Esophagus squamous epithelium (tissue), 5 donors: ENCODE results near the gene ZCWPW1. TPM values are rescaled to one million over a fixed set of nuclear protein-coding genes. Genes with fewer than 3 reads are reported as not detected.

Experiments
- DNase-seq: peaks from one replicate; lab custom pipeline; 2025; lab: John Stamatoyannopoulos, UW
- H3K27ac ChIP-seq, 4 donors: fragments of 200-600 bp; sonication (generic); one replicate each; pipeline ENCODE4 v1.5.1; 2016 to 2019; ENCODE audit warnings: mild to moderate bottlenecking in 1 of 4
- H3K27me3 ChIP-seq, 4 donors: fragments of 200-600 bp; sonication (generic); 1 replicate in 3 of 4; 2 replicates in 1 of 4; pipeline versions ENCODE4 v1.5.1 to v1.6.0; 2017 to 2021; ENCODE audit warnings: antibody characterized with exemption in 1 of 4
- H3K36me3 ChIP-seq, 3 donors: fragments of 200-600 bp; sonication (generic); one replicate each; pipeline ENCODE4 v1.5.1; 2016 to 2019
- H3K4me1 ChIP-seq, 3 donors: fragments of 200-600 bp; sonication (generic); one replicate each; pipeline ENCODE4 v1.5.1; 2017 to 2019
- H3K4me3 ChIP-seq, 4 donors: fragments of 200-600 bp; sonication (generic); 1 replicate in 3 of 4; 2 replicates in 1 of 4; pipeline ENCODE4 v1.5.1; 2016 to 2019; ENCODE audit warnings: mild to moderate bottlenecking in 2 of 4, moderate library complexity in 1 of 4
- H3K9me3 ChIP-seq, 3 donors: fragments of 200-600 bp; sonication (generic); one replicate each; pipeline ENCODE4 v1.5.1; 2016 to 2019
- POLR2A ChIP-seq, 4 donors: fragments of 450-650 bp; IDR thresholded peaks; one replicate each; pipeline ENCODE4 v1.6.1; 2017; ENCODE audit warnings: antibody characterized with exemption in 4 of 4, mild to moderate bottlenecking in 4 of 4, moderate library complexity in 3 of 4
- WGBS, 2 donors: methylation state at CpG; one replicate each; pipeline ENCODE4 v1.1.5; 2018; 5-methylcytosine and 5-hydroxymethylcytosine counted together
- intact Hi-C: fragments of 100-400 bp; cut with DNase I; formaldehyde crosslinking; loops from one replicate; pipeline ENCODE4 v1.15.0; 2022
- total RNA-seq, 4 donors: library from RNA; depleted of rRNA; stranded (reverse); fragments of >200 nt; gene quantifications; one replicate each; pipeline ENCODE4 v1.1.0, GENCODE V29; 2016
- TF ChIP-seq, protein P1 (sequence below), 6 experiments: fragments of 450-650 bp in 4 of 6; fragments of 200-600 bp in 2 of 6; sonication (generic) in 2 of 6; IDR thresholded peaks; one replicate each; pipeline ENCODE4 v1.5.1; 2016 to 2019; ENCODE audit warnings: antibody characterized with exemption in 6 of 6, mild to moderate bottlenecking in 4 of 6, moderate library complexity in 4 of 6
- donor health status: DM: yes; HTN: yes; CAD: no.

The ZCWPW1 gene
- total RNA-seq, 4 donors from 2014 or later = 0.83 to 4.2 (median 1.5) TPM

DNA sequence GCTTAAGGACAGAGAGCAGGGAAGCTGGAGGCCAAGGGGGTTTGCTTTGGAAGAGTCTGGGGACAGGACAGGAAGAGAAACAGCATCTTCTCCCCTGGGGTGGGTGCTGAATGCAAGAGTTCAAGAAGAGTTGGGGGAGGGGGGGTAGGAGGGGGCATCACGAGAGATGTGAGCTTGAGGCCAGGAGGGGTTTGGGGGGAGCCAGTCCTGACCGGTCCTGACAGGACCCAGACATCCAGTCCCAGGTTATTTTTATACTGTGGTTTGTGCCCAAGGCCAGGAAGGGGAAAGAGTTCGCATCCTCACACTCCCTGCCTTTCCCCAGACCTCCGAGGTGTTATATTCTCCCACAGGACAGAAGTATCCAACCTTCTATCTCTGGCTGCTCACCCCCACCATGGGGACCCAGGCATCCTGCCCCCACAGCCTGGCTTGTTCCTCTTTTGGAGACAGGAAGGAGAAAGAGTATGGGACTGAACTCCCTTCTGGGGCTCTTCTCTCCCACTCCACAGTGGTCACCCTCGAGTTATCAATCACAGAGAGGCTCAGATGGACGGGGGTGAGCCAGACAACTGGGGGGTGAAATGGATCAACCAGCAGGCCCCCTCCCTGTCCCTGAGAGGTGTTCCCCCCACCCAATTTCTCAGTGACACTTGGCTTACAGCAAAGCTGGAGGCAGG, 47.7 kb upstream of the ZCWPW1 start:
- Histone ChIP-seq H3K4me3 (peak overlapping the region; percentile 85 to 100 (median 92)), H3K4me1 (peaks cover 46 to 76% (median 50%) of the 10 kb centered on the region in 3 donors), H3K27me3 (no peaks in the 10 kb centered on the region), H3K36me3 (peaks cover 0 to 40% (median 4%) of the 10 kb centered on the region in 3 donors), H3K9me3 (no peaks in the 10 kb centered on the region), H3K27ac (peak overlapping the region in 3 of 4 donors; percentile 1 to 98 (median 95))
- DNase-seq = no peak
- TF ChIP-seq POLR2A (IDR thresholded peaks at IDR 0.05) = no peak
- TF ChIP-seq, protein P1, sequence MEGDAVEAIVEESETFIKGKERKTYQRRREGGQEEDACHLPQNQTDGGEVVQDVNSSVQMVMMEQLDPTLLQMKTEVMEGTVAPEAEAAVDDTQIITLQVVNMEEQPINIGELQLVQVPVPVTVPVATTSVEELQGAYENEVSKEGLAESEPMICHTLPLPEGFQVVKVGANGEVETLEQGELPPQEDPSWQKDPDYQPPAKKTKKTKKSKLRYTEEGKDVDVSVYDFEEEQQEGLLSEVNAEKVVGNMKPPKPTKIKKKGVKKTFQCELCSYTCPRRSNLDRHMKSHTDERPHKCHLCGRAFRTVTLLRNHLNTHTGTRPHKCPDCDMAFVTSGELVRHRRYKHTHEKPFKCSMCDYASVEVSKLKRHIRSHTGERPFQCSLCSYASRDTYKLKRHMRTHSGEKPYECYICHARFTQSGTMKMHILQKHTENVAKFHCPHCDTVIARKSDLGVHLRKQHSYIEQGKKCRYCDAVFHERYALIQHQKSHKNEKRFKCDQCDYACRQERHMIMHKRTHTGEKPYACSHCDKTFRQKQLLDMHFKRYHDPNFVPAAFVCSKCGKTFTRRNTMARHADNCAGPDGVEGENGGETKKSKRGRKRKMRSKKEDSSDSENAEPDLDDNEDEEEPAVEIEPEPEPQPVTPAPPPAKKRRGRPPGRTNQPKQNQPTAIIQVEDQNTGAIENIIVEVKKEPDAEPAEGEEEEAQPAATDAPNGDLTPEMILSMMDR (IDR thresholded peaks at IDR 0.05) = no peak
- WGBS, 2 donors = 20 to 21% methylated on average over 4 of the region's 6 CpGs
- intact Hi-C loops = loop anchor here (10.0 kb wide), 1 partner anchor 219 kb away; the partner anchor contains the start of gene GIGYF1

DNA sequence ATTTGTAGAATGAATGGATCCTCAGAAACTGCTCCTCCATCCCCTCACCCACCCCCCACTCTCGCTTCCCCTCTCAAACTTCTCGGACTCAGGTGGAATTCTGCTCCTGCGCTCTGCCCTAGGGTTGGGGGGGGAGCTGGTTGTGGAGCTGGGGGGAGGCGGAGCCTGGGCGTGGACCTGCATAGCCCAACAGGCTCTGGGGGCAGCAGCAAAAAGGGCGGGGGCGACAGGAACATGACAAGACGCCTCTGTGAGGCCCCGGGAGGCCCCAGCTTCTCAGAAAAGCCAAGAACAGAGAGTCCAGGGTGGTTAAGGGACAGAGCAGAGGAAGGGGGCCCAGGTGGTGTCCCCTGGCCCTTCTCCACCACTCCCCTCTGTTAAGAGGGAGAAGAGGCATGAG, 47.0 kb upstream of the ZCWPW1 start:
- Histone ChIP-seq H3K4me3 (peak overlapping the region in 3 of 4 donors; percentile 85 to 97 (median 86)), H3K36me3 (peaks cover 0 to 47% (median 4%) of the 10 kb centered on the region in 3 donors), H3K27me3 (no peaks in the 10 kb centered on the region), H3K9me3 (no peaks in the 10 kb centered on the region), H3K4me1 (peaks cover 46 to 82% (median 50%) of the 10 kb centered on the region in 3 donors), H3K27ac (peak overlapping the region in 3 of 4 donors; percentile 1 to 98 (median 95))
- DNase-seq = no peak
- 12 to 34% methylated on average over 4 to 7 of the region's 9 CpGs for WGBS, 2 donors
- intact Hi-C loops = loop anchor here (10.0 kb wide), 1 partner anchor 219 kb away; the partner anchor contains the start of gene GIGYF1
- TF ChIP-seq, protein P1 (IDR thresholded peaks at IDR 0.05) = no peak
- no peak for TF ChIP-seq POLR2A (IDR thresholded peaks at IDR 0.05)

DNA sequence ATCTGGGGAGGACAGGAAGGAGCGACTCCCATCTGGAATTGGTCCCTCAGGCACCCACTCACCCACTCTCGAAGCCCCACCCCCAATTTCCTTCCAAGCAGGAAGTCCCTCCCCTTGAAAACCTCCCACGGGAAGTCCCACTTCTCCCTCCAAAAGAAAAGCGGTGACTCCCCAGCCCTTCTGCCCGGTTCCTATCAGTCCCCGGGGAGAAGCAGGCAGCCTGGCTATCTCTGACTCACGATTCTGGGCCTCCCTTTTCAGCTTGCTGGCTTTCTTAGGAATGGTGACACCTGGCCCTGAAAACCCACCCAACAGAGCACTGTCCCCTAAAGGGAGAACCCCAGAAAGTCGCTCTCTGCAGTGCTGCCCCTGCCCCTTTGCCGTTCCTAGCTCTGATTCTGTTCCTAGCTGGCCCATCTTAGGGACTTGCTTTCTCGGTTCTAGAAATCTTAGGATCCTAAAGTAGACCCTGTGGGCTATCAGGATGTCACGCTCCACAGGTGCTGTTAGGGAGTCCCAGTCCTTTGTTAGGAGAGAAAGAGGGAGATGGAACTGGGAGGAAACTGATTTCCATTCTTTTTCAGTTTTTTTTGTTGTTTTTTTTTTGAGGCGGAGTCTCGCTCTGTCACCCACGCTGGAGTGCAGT, 44.5 kb upstream of the ZCWPW1 start:
- H3K36me3 ChIP-seq = peaks cover 0 to 70% (median 4%) of the 10 kb centered on the region in 3 donors
- intact Hi-C loops = loop anchor here (10.0 kb wide), 1 partner anchor 222 kb away; the partner anchor contains the start of gene GIGYF1
- peaks cover 43 to 89% (median 51%) of the 10 kb centered on the region in 3 donors for H3K4me1 ChIP-seq
- no peaks in the 10 kb centered on the region for H3K9me3 ChIP-seq
- H3K27me3 ChIP-seq = no peaks in the 10 kb centered on the region
- TF ChIP-seq POLR2A (IDR thresholded peaks at IDR 0.05) = no peak
- TF ChIP-seq, protein P1 (IDR thresholded peaks at IDR 0.05) = no peak
- H3K27ac ChIP-seq = peak overlapping the region; percentile 50 to 66 (median 59)
- H3K4me3 ChIP-seq = peak overlapping the region in 1 of 4 donors; percentile 2
- DNase-seq = no peak
- 51 to 61% methylated on average over 8 to 11 of the region's 14 CpGs for WGBS, 2 donors

DNA sequence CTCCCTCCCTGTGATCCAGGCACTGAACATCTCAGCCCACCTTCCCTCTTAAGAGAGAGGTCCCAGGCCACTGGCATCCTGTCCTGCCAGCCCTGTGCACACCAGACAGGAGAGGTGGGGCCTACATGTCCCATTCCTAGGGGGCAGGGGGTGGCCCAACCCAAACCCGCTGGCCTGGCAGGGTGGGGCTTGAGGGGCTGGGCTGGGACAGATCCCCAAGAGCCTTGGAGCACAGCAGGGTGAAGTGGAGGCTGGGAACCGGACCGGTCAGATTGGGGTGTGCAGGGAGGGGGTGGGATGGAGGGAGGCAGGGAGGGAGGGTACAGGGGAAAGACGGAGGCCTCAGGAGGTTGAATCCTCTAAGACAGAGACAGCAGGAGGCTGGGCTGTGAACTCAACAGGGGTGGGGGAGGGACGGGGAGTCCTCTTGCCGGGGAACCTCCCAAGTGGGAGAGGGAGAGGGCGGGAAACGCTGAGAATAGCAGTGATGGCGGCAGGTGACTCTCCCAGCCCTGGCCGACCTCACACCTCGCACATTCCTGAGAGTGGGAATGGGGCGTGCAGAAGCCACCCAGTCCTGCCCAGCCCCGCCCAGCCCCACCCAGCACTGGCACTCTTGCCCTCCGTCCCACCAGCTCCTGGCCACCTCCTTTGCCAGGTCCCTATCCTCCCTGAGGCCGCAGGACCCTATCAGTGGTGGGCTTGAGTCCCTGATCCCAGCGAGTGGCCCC, 43.8 kb upstream of the ZCWPW1 start:
- Histone ChIP-seq H3K27me3 (no peaks in the 10 kb centered on the region), H3K9me3 (no peaks in the 10 kb centered on the region), H3K36me3 (peaks cover 2 to 77% (median 10%) of the 10 kb centered on the region in 3 donors), H3K4me1 (peaks cover 41 to 89% (median 44%) of the 10 kb centered on the region in 3 donors), H3K4me3 (peak overlapping the region in 1 of 4 donors; percentile 2), H3K27ac (peak overlapping the region; percentile 50 to 66 (median 59))
- DNase-seq = no peak
- intact Hi-C loops = loop anchor here (10.0 kb wide), 1 partner anchor 223 kb away; the partner anchor contains the start of gene GIGYF1
- no peak for TF ChIP-seq POLR2A (IDR thresholded peaks at IDR 0.05)
- TF ChIP-seq, protein P1 (IDR thresholded peaks at IDR 0.05) = no peak
- 46 to 53% methylated on average over 7 to 11 of the region's 16 CpGs for WGBS, 2 donors
